ENCODE data around the gene XYLT1. TPM values are rescaled to one million over a fixed set of nuclear protein-coding genes. Genes with fewer than 3 reads are reported as not detected.

The XYLT1 gene
- total RNA-seq, 1 donor from 2014 or later, result under 0.01 TPM

GRCh38 chr16:17261197-17261858 lies 209.4 kb downstream of the XYLT1 start:
- no peak for FAIRE-seq

DNA sequence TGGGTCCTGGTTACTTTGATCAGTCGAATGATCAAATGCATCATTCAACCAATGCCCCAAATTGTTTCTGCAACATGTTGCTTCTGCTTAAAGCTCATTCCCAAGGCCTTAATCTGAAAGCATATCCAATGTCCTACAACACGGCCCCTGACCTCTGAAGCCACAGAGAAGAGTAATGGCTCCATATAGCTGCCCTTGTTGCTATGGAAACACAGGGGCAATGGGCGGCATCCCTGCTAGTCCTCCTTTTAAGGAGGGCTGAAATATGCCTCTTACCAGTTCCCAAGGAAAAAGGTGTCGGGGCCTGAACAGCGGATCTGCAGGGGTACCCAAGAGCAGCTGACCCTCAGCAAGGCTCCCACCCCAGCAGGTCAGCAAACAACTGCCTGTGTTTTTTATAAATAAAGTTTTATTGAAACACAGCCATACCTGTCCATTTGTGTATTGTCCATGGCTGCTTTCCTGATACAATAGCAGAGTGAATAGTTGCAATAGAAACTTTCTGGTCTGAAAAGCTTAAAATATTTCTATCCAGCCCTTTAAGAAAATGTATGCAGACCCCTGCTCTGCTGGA lies 210.4 kb downstream of the XYLT1 start:
- DNase-seq (ENCODE audit: low read depth), result no peak
- Histone ChIP-seq H3K4me3 (ENCODE audit: low read depth, low read length) (no peak overlapping the region), H3K27me3 (ENCODE audit: control insufficient read depth, insufficient read depth, low read length) (no peaks in the 10 kb centered on the region), H3K36me3 (ENCODE audit: control insufficient read depth, insufficient read depth, low read length) (no peaks in the 10 kb centered on the region)
- TF ChIP-seq CTCF (IDR thresholded peaks at IDR 0.05; ENCODE audit: insufficient read depth, low read length, severe bottlenecking), result no peak
- no peak for FAIRE-seq

More at GRCh38 chr16:17261197-17261858, 209.4 kb downstream of the XYLT1 start:
- Histone ChIP-seq H3K4me3 (ENCODE audit: low read depth, low read length) (no peak overlapping the region), H3K27me3 (ENCODE audit: control insufficient read depth, insufficient read depth, low read length) (no peaks in the 10 kb centered on the region), H3K36me3 (ENCODE audit: control insufficient read depth, insufficient read depth, low read length) (no peaks in the 10 kb centered on the region)
- TF ChIP-seq CTCF (IDR thresholded peaks at IDR 0.05; ENCODE audit: insufficient read depth, low read length, severe bottlenecking), result no peak
- DNase-seq (ENCODE audit: low read depth), result no peak

GRCh38 chr16:17259751-17260270 lies 210.9 kb downstream of the XYLT1 start:
- FAIRE-seq (no peak), DNase-seq (ENCODE audit: low read depth) (no peak)
- no peak for TF ChIP-seq CTCF (IDR thresholded peaks at IDR 0.05; ENCODE audit: insufficient read depth, low read length, severe bottlenecking)
- H3K27me3 ChIP-seq (ENCODE audit: control insufficient read depth, insufficient read depth, low read length), result no peaks in the 10 kb centered on the region
- H3K36me3 ChIP-seq (ENCODE audit: control insufficient read depth, insufficient read depth, low read length), result no peaks in the 10 kb centered on the region
- no peak overlapping the region for H3K4me3 ChIP-seq (ENCODE audit: low read depth, low read length)

GRCh38 chr16:17258848-17259713 lies 211.7 kb downstream of the XYLT1 start:
- no peak for TF ChIP-seq CTCF (IDR thresholded peaks at IDR 0.05; ENCODE audit: insufficient read depth, low read length, severe bottlenecking)
- DNase-seq (ENCODE audit: low read depth) (no peak), FAIRE-seq (no peak)
- Histone ChIP-seq H3K27me3 (ENCODE audit: control insufficient read depth, insufficient read depth, low read length) (no peaks in the 10 kb centered on the region), H3K36me3 (ENCODE audit: control insufficient read depth, insufficient read depth, low read length) (no peaks in the 10 kb centered on the region), H3K4me3 (ENCODE audit: low read depth, low read length) (no peak overlapping the region)

- Histone ChIP-seq H3K27me3 (ENCODE audit: control insufficient read depth, insufficient read depth, low read length) (no peaks in the 10 kb centered on the region), H3K4me3 (ENCODE audit: low read depth, low read length) (no peak overlapping the region), H3K36me3 (ENCODE audit: control insufficient read depth, insufficient read depth, low read length) (no peaks in the 10 kb centered on the region)
- no peak for TF ChIP-seq CTCF (IDR thresholded peaks at IDR 0.05; ENCODE audit: insufficient read depth, low read length, severe bottlenecking)
- FAIRE-seq, result no peak
- no peak for DNase-seq (ENCODE audit: low read depth)
Observed at GRCh38 chr16:17258077-17258599, 212.6 kb downstream of the XYLT1 start.

Data from bronchial epithelial cell (primary cell).